Measurements from ENCODE around the gene PRICKLE3.

The PRICKLE3 gene

GRCh38 chrX:49214996-49215526 lies 28.9 kb upstream of the PRICKLE3 start:
- DNase-seq (ENCODE audit: low read depth), result no peak
- TF ChIP-seq CTCF (IDR thresholded peaks at IDR 0.05; ENCODE audit: insufficient read depth, low read depth, low read length, missing control alignments), result no peak
- no peak overlapping the region for H3K4me3 ChIP-seq (ENCODE audit: low read depth, low read length)

- TF ChIP-seq CTCF (IDR thresholded peaks at IDR 0.05; ENCODE audit: insufficient read depth, low read depth, low read length, missing control alignments), result no peak
- no peak for DNase-seq (ENCODE audit: low read depth)
- no peak overlapping the region for H3K4me3 ChIP-seq (ENCODE audit: low read depth, low read length)
Observed at GRCh38 chrX:49214416-49214815, 28.2 kb upstream of the PRICKLE3 start.

DNA sequence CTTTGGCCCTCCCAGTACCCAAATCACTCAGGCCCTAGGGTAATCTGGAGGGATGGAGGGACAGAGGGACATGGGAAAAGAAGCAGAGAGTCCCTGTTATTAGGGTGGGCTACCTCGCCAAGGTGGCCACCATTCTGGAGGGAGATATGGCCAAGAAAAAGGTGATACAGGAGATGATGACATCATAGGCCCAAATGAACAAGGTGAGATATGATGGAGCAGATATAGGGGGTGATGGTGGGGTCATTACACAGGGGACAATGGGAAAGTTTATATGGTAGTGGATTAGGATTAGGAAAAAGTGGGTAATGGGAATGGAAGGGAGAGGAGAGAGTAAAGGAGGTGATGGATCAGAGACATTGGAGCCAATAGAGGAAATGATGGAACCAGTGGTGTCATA lies 26.7 kb upstream of the PRICKLE3 start:
- no peak overlapping the region for H3K4me3 ChIP-seq (ENCODE audit: low read depth, low read length)
- no peak for TF ChIP-seq CTCF (IDR thresholded peaks at IDR 0.05; ENCODE audit: insufficient read depth, low read depth, low read length, missing control alignments)
- no peak for DNase-seq (ENCODE audit: low read depth)

GRCh38 chrX:49212209-49212608 lies 26.0 kb upstream of the PRICKLE3 start:
- H3K4me3 ChIP-seq (ENCODE audit: low read depth, low read length), result no peak overlapping the region
- no peak for TF ChIP-seq CTCF (IDR thresholded peaks at IDR 0.05; ENCODE audit: insufficient read depth, low read depth, low read length, missing control alignments)
- no peak for DNase-seq (ENCODE audit: low read depth)

GRCh38 chrX:49211074-49211473 lies 24.9 kb upstream of the PRICKLE3 start:
- TF ChIP-seq CTCF (IDR thresholded peaks at IDR 0.05; ENCODE audit: insufficient read depth, low read depth, low read length, missing control alignments), result no peak
- no peak for DNase-seq (ENCODE audit: low read depth)
- no peak overlapping the region for H3K4me3 ChIP-seq (ENCODE audit: low read depth, low read length)

- no peak for DNase-seq (ENCODE audit: low read depth)
- H3K4me3 ChIP-seq (ENCODE audit: low read depth, low read length), result no peak overlapping the region
- no peak for TF ChIP-seq CTCF (IDR thresholded peaks at IDR 0.05; ENCODE audit: insufficient read depth, low read depth, low read length, missing control alignments)
Observed at GRCh38 chrX:49210406-49210805, 24.2 kb upstream of the PRICKLE3 start.
